ENCODE measurements around the gene ADIPOR2.
A peak's percentile ranks its signal among the peaks of the same experiment; 100 is the strongest.
"Not testable (repeated sequence)": the region's sequence is repeated elsewhere in the genome, so short reads cannot be mapped to it uniquely, and the experiment has no call there.

ADIPOR2 gene

DNA sequence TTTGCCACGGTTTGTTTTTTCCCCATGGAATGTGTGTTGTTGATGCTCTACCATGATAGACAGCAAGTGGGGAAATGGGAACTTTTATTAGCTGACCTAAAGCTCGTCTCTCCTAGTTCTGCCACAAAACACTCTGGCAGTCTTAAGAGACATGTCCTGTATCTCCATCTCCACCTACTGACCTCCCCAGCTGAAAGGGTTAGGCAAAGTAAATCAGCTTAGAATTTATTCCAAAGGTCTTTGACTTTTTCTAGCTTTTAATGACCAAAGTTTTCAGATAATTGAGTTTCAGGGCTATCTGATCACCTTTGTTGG is 9.4 kb upstream of the ADIPOR2 start:
- TF ChIP-seq, protein P1, sequence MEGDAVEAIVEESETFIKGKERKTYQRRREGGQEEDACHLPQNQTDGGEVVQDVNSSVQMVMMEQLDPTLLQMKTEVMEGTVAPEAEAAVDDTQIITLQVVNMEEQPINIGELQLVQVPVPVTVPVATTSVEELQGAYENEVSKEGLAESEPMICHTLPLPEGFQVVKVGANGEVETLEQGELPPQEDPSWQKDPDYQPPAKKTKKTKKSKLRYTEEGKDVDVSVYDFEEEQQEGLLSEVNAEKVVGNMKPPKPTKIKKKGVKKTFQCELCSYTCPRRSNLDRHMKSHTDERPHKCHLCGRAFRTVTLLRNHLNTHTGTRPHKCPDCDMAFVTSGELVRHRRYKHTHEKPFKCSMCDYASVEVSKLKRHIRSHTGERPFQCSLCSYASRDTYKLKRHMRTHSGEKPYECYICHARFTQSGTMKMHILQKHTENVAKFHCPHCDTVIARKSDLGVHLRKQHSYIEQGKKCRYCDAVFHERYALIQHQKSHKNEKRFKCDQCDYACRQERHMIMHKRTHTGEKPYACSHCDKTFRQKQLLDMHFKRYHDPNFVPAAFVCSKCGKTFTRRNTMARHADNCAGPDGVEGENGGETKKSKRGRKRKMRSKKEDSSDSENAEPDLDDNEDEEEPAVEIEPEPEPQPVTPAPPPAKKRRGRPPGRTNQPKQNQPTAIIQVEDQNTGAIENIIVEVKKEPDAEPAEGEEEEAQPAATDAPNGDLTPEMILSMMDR (IDR thresholded peaks at IDR 0.05; ENCODE audit: insufficient read depth, low read length, poor library complexity, severe bottlenecking) = no peak
- Histone ChIP-seq H3K27me3 (replicated peaks; ENCODE audit: control insufficient read depth, insufficient read depth, low read length) (no peaks in the 10 kb centered on the region), H3K4me3 (replicated peaks; ENCODE audit: low read depth, low read length) (no peak overlapping the region), H3K36me3 (ENCODE audit: control insufficient read depth, insufficient read depth, low read length) (no peaks in the 10 kb centered on the region)
- DNase-seq (ENCODE audit: extremely low read depth, insufficient read length) = no peak

DNA sequence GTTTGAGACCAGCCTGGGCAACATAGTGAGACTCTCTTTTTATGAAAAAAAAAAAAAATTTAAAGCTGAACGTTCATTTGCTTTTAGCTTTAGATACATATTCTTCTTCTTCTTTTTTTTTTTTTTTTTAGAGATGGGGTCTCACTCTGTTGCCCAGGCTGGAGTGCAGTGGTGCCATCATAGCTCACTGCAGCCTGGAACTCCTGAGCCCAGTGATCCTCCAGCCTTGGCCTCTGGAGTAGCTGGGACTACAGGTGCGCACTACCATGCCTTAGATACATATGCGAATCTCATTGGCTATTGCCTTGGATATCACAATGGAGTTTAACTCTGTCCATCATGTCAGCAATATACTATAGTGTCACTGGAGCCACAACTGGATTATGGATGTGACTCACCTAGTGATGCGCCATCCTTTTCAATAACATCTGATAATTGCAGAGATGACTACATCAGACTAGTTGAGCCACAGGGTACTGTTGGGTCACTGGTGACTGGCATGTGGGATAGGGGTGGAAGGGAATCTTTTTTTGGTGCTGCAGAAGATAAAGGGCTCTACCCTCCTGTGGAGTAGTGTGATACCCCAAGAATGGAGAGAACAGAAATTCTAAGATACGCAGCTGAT is 2.7 kb upstream of the ADIPOR2 start:
- no peaks in the 10 kb centered on the region for H3K36me3 ChIP-seq (ENCODE audit: control insufficient read depth, insufficient read depth, low read length)
- TF ChIP-seq, protein P1 (IDR thresholded peaks at IDR 0.05; ENCODE audit: insufficient read depth, low read length, poor library complexity, severe bottlenecking) = no peak
- DNase-seq (ENCODE audit: extremely low read depth, insufficient read length) = no peak

GRCh38 chr12:1691123-1692007 is 495 bp downstream of the ADIPOR2 start:
- TF ChIP-seq, protein P1 (IDR thresholded peaks at IDR 0.05; ENCODE audit: insufficient read depth, low read length, poor library complexity, severe bottlenecking) = no peak
- H3K27me3 ChIP-seq (replicated peaks; ENCODE audit: control insufficient read depth, insufficient read depth, low read length) = no peaks in the 10 kb centered on the region
- DNase-seq (ENCODE audit: extremely low read depth, insufficient read length) = no peak
- peak overlapping the region; percentile 97 for H3K4me3 ChIP-seq (replicated peaks; ENCODE audit: low read depth, low read length)
- no peaks in the 10 kb centered on the region for H3K36me3 ChIP-seq (ENCODE audit: control insufficient read depth, insufficient read depth, low read length)

More for the DNA sequence above, 2.7 kb upstream of the ADIPOR2 start:
- Histone ChIP-seq H3K4me3 (replicated peaks; ENCODE audit: low read depth, low read length) (no peak overlapping the region), H3K27me3 (replicated peaks; ENCODE audit: control insufficient read depth, insufficient read depth, low read length) (no peaks in the 10 kb centered on the region)

DNA sequence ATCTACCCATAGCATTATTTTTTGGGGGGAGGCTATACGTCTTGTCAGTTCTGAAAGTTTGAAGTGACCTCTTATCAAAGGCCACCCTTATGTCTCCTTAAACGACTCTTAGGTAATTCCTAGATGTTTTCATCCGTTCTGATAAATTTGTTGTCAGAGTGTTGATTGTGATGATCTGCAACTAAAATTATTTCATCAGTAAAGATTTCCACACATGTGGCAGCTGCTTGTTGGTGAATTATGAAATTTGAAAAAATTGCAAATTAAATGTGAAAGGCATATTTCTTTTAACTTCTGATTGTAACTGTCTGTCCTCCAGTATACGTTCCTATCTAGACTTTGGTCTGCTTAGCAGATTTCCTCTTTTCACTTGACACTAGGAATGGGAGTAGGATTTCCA is 1.4 kb downstream of the ADIPOR2 start:
- Histone ChIP-seq H3K27me3 (replicated peaks; ENCODE audit: control insufficient read depth, insufficient read depth, low read length) (no peaks in the 10 kb centered on the region), H3K36me3 (ENCODE audit: control insufficient read depth, insufficient read depth, low read length) (no peaks in the 10 kb centered on the region), H3K4me3 (replicated peaks; ENCODE audit: low read depth, low read length) (peak overlapping the region; percentile 97)
- no peak for DNase-seq (ENCODE audit: extremely low read depth, insufficient read length)
- TF ChIP-seq, protein P1 (IDR thresholded peaks at IDR 0.05; ENCODE audit: insufficient read depth, low read length, poor library complexity, severe bottlenecking) = no peak

- DNase-seq (ENCODE audit: extremely low read depth, insufficient read length) = no peak
- peaks cover 1% of the 10 kb centered on the region for H3K36me3 ChIP-seq (ENCODE audit: control insufficient read depth, insufficient read depth, low read length)
- no peaks in the 10 kb centered on the region for H3K27me3 ChIP-seq (replicated peaks; ENCODE audit: control insufficient read depth, insufficient read depth, low read length)
- TF ChIP-seq, protein P1 (IDR thresholded peaks at IDR 0.05; ENCODE audit: insufficient read depth, low read length, poor library complexity, severe bottlenecking) = no peak
- H3K4me3 ChIP-seq (replicated peaks; ENCODE audit: low read depth, low read length) = peak overlapping the region; percentile 40
Measured at GRCh38 chr12:1692895-1693610, 2.2 kb downstream of the ADIPOR2 start.

DNA sequence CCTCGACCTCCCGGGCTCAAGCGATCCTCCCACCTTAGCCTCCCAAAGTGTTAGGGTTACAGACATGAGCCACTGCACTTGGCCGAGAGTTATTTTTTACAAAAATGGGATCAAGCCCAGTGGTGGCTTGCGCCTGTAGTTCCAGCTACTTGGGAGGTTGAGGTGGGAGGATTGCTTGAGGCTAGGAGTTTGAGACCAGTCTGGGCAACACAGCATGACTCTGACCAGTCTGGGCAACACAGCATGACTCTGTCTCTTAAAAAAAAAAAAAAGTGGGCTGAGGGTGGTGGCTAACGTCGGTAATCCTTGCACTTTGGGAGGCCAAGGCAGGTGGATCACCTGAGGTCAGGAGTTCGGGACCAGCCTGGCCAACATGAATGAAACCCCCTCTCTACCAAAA is 4.2 kb downstream of the ADIPOR2 start:
- DNase-seq (ENCODE audit: extremely low read depth, insufficient read length); H3K27me3 ChIP-seq (replicated peaks; ENCODE audit: control insufficient read depth, insufficient read depth, low read length); H3K4me3 ChIP-seq (replicated peaks; ENCODE audit: low read depth, low read length); H3K36me3 ChIP-seq (ENCODE audit: control insufficient read depth, insufficient read depth, low read length): not testable (repeated sequence)

Data from GM06990 (cell line).